H1 (cell line): ENCODE data around the gene SYP. TPM values are rescaled to one million over a fixed set of nuclear protein-coding genes. Genes with fewer than 3 reads are reported as not detected.

ENCODE experiments used
- CTCF ChIA-PET: fragments of 300-600 bp; sonication (Branson Sonifier 250); formaldehyde crosslinking; loops from one replicate; lab custom pipeline; 2021; ENCODE audit not compliant: partially characterized antibody; lab: Charles Lee
- POLR2A ChIA-PET: fragments of 300-600 bp; sonication (Branson Sonifier 250); formaldehyde crosslinking; loops from one replicate; lab custom pipeline; 2021; ENCODE audit warnings: inconsistent platforms; ENCODE audit not compliant: partially characterized antibody; lab: Charles Lee
- DNase-seq, 2 experiments: peaks; one replicate each; pipeline versions ENCODE4 v3.0.0 to v3.0.0-alpha.2; 2010 to 2022; ENCODE audit warnings: low spot score in 2 of 2, low read depth in 1 of 2, mixed read lengths in 1 of 2
- FAIRE-seq: peaks from 2 replicates; lab custom pipeline; 2011; peaks lifted over from hg19 to GRCh38; lab: Jason Lieb, UNC
- H2AFZ ChIP-seq: 2 replicates; pipeline ENCODE4 v1.8.1; 2012; ENCODE audit warnings: low read length, inconsistent platforms
- H2AK5ac ChIP-seq: 2 replicates; pipeline ENCODE4 v1.6.1; 2013; ENCODE audit warnings: low read depth, low read length
- H2BK120ac ChIP-seq: replicated peaks from 2 replicates; pipeline ENCODE3; 2013; ENCODE audit warnings: low read depth, low read length, inconsistent platforms
- H2BK12ac ChIP-seq: 2 replicates; pipeline ENCODE4 v1.6.1; 2013; ENCODE audit warnings: low read depth, low read length
- H2BK15ac ChIP-seq: 2 replicates; pipeline ENCODE4 v1.6.1; 2013; ENCODE audit warnings: low read length
- H2BK20ac ChIP-seq: 2 replicates; pipeline ENCODE4 v1.6.1; 2013; ENCODE audit warnings: low read length
- H2BK5ac ChIP-seq: 2 replicates; pipeline ENCODE4 v1.6.1; 2013; ENCODE audit warnings: low read depth, low read length
- H3K14ac ChIP-seq: 2 replicates; pipeline ENCODE4 v1.6.1; 2013; ENCODE audit warnings: inconsistent platforms; ENCODE audit not compliant: insufficient read length
- H3K18ac ChIP-seq: 2 replicates; pipeline ENCODE4 v1.6.1; 2013; ENCODE audit warnings: low read length; ENCODE audit errors: extremely low read depth
- H3K23ac ChIP-seq: 2 replicates; pipeline ENCODE4 v1.6.1; 2013; ENCODE audit warnings: inconsistent platforms; ENCODE audit not compliant: insufficient read length
- H3K23me2 ChIP-seq: 2 replicates; pipeline ENCODE4 v1.6.1; 2013; ENCODE audit warnings: low read depth, low read length
- H3K27ac ChIP-seq: 2 replicates; pipeline ENCODE4 v1.6.1; 2011; ENCODE audit warnings: low read depth, low read length, inconsistent platforms
- H3K27me3 ChIP-seq, 4 experiments: replicated peaks in 1 of 4; 1 replicate in 1 of 4; 2 replicates in 3 of 4; pipeline versions ENCODE4 v1.6.1 to v1.8.1; 2011 to 2013; ENCODE audit warnings: low read length in 3 of 4, mild to moderate bottlenecking in 3 of 4, inconsistent platforms in 2 of 4, mixed read lengths in 2 of 4, moderate library complexity in 1 of 4; ENCODE audit not compliant: control insufficient read depth in 3 of 4, insufficient read depth in 3 of 4; ENCODE audit errors: extremely low read depth in 1 of 4
- H3K36me3 ChIP-seq, 4 experiments: 2 replicates each; pipeline versions ENCODE4 v1.6.1 to v1.8.1; 2011 to 2013; ENCODE audit warnings: mild to moderate bottlenecking in 4 of 4, low read length in 3 of 4, moderate library complexity in 2 of 4, control low read depth in 1 of 4, inconsistent platforms in 1 of 4; ENCODE audit not compliant: insufficient read depth in 4 of 4, control insufficient read depth in 2 of 4
- H3K4ac ChIP-seq: replicated peaks from 2 replicates; pipeline ENCODE3; 2013; ENCODE audit warnings: low read length, low read depth, mixed read lengths, inconsistent platforms; ENCODE audit not compliant: insufficient read length
- H3K4me1 ChIP-seq, 4 experiments: replicated peaks in 1 of 4; 1 replicate in 1 of 4; 2 replicates in 3 of 4; pipeline versions ENCODE4 v1.6.1 to v1.8.1; 2011 to 2013; ENCODE audit warnings: low read length in 3 of 4, inconsistent platforms in 2 of 4, mixed read lengths in 1 of 4; ENCODE audit not compliant: insufficient read depth in 4 of 4, control insufficient read depth in 3 of 4
- H3K4me2 ChIP-seq, 2 experiments: 2 replicates each; pipeline versions ENCODE4 v1.6.1 to v1.8.1; 2011 to 2013; ENCODE audit warnings: low read depth in 2 of 2, low read length in 2 of 2, control low read depth in 1 of 2, inconsistent platforms in 1 of 2, mild to moderate bottlenecking in 1 of 2; ENCODE audit not compliant: insufficient read depth in 1 of 2
- H3K4me3 ChIP-seq, 4 experiments: fragments of 200-600, 300-600 bp in 1 of 4; sonication (generic), shearing (Covaris generic), sonication (Bioruptor Twin) in 1 of 4; 2 replicates each; pipeline versions ENCODE4 v1.5.1 to v1.8.1; 2011 to 2016; ENCODE audit warnings: low read length in 4 of 4, low read depth in 3 of 4, control low read depth in 2 of 4, inconsistent platforms in 2 of 4, mild to moderate bottlenecking in 2 of 4, mixed read lengths in 1 of 4, moderate library complexity in 1 of 4; ENCODE audit not compliant: insufficient read depth in 2 of 4; ENCODE audit errors: extremely low read depth in 1 of 4
- H3K56ac ChIP-seq: replicated peaks from 2 replicates; pipeline ENCODE3; 2013; ENCODE audit warnings: low read depth, mild to moderate bottlenecking, mixed read lengths, low read length, inconsistent platforms; ENCODE audit not compliant: insufficient read length
- H3K79me1 ChIP-seq: 2 replicates; pipeline ENCODE4 v1.6.1; 2013; ENCODE audit warnings: low read depth, low read length, control low read depth
- H3K79me2 ChIP-seq, 2 experiments: 2 replicates each; pipeline versions ENCODE4 v1.6.1 to v1.8.1; 2012 to 2013; ENCODE audit warnings: low read length in 2 of 2, mild to moderate bottlenecking in 2 of 2, inconsistent platforms in 1 of 2; ENCODE audit not compliant: insufficient read depth in 2 of 2, control insufficient read depth in 1 of 2
- H3K9ac ChIP-seq, 4 experiments: replicated peaks in 1 of 4; 1 replicate in 1 of 4; 2 replicates in 3 of 4; pipeline versions ENCODE4 v1.6.1 to v1.8.1; 2011 to 2013; ENCODE audit warnings: low read depth in 3 of 4, low read length in 3 of 4, control low read depth in 2 of 4, mild to moderate bottlenecking in 2 of 4, moderate library complexity in 2 of 4, inconsistent platforms in 1 of 4; ENCODE audit errors: extremely low read depth in 1 of 4
- H3K9me3 ChIP-seq, 2 experiments: 2 replicates each; pipeline versions ENCODE4 v1.6.1 to v1.8.1; 2012 to 2013; ENCODE audit warnings: mild to moderate bottlenecking in 2 of 2, moderate library complexity in 2 of 2, control low read depth in 1 of 2, inconsistent platforms in 1 of 2, low read depth in 1 of 2, low read length in 1 of 2, mixed read lengths in 1 of 2; ENCODE audit not compliant: insufficient read depth in 2 of 2
- H4K20me1 ChIP-seq, 2 experiments: replicated peaks in 1 of 2; 2 replicates each; pipeline versions ENCODE3 to v1.8.1; 2011 to 2013; ENCODE audit warnings: inconsistent platforms in 2 of 2, low read length in 2 of 2, mild to moderate bottlenecking in 1 of 2; ENCODE audit not compliant: insufficient read depth in 2 of 2, control insufficient read depth in 1 of 2
- H4K5ac ChIP-seq: 2 replicates; pipeline ENCODE4 v1.6.1; 2013; ENCODE audit warnings: low read length, low read depth, mixed read lengths, inconsistent platforms; ENCODE audit not compliant: insufficient read length
- H4K8ac ChIP-seq: 2 replicates; pipeline ENCODE4 v1.8.0; 2013; ENCODE audit warnings: mild to moderate bottlenecking, moderate library complexity, low read length, inconsistent platforms; ENCODE audit not compliant: insufficient read depth; ENCODE audit errors: extremely low read depth
- H4K91ac ChIP-seq: replicated peaks from 2 replicates; pipeline ENCODE3; 2013; ENCODE audit warnings: low read length, mixed read lengths, inconsistent platforms; ENCODE audit not compliant: insufficient read length
- HDAC2 ChIP-seq, 2 experiments: fragments of 300-600 bp in 1 of 2; sonication (generic) in 1 of 2; IDR thresholded peaks; 2 replicates each; pipeline ENCODE4 v1.6.1; 2011 to 2012; ENCODE audit warnings: low read depth in 2 of 2, low read length in 2 of 2, mild to moderate bottlenecking in 2 of 2, moderate library complexity in 2 of 2, borderline replicate concordance in 1 of 2, inconsistent platforms in 1 of 2
- PHF8 ChIP-seq: fragments of 200-600 bp; sonication (generic); conservative IDR thresholded peaks from 2 replicates; pipeline ENCODE4 v1.7.1; 2012; ENCODE audit warnings: low read depth, mild to moderate bottlenecking, inconsistent platforms, low read length, moderate library complexity
- POLR2A ChIP-seq, 2 experiments: IDR thresholded peaks; 1 replicate in 1 of 2; 2 replicates in 1 of 2; pipeline ENCODE4 v1.6.1; 2011; ENCODE audit warnings: low read depth in 2 of 2, low read length in 2 of 2, mild to moderate bottlenecking in 2 of 2; ENCODE audit errors: control extremely low read depth in 1 of 2
- WGBS, 2 experiments: shearing (Covaris generic) in 1 of 2; methylation state at CpG; one replicate each; pipeline versions ENCODE4 v1.1.6 to v1.1.7; 2013 to 2015; ENCODE audit warnings: low lambda C conversion rate in 2 of 2, mixed read lengths in 2 of 2, inconsistent platforms in 1 of 2, low coverage in 1 of 2, missing lambda C conversion rate in 1 of 2; ENCODE audit not compliant: insufficient replicate concordance in 2 of 2, insufficient coverage in 1 of 2, insufficient read length in 1 of 2; ENCODE audit errors: extremely low coverage in 1 of 2, missing lambda C conversion rate in 1 of 2; 5-methylcytosine and 5-hydroxymethylcytosine counted together
- polyA plus RNA-seq, 7 experiments: library from polyadenylated mRNA; depleted of rRNA in 3 of 7; stranded (reverse) in 5 of 7; unstranded in 2 of 7; fragments of >200 nt in 5 of 7; fragments of 200-250 nt in 2 of 7; gene quantifications; 1 replicate in 5 of 7; 2 replicates in 1 of 7; 4 replicates in 1 of 7; pipeline versions ENCODE4 v1.2.1 to v1.2.3, GENCODE V29; 2011 to 2013; ENCODE audit warnings: missing spikeins in 2 of 7, mixed read lengths in 2 of 7
- total RNA-seq: library from RNA; stranded (reverse); fragmentation: NEBNext Ultra II Directional; extraction: Animal tissue kit (Norgen Biotek cat#: 25700); gene quantifications from 2 replicates; pipeline ENCODE4 v1.2.1, GENCODE V29; 2021

The SYP gene
- total and polyA plus RNA-seq, 2 of the 8 experiments (the other 6 are each of a cell fraction or from before 2014, with no cell fraction given), result 4.3 to 10.8 TPM

GRCh38 chrX:49214996-49215526 lies 15.1 kb upstream of the SYP start:
- no peaks in the 10 kb centered on the region for H3K27me3 ChIP-seq
- no peak overlapping the region for H4K8ac ChIP-seq
- no peak overlapping the region for H4K91ac ChIP-seq
- no peaks in the 10 kb centered on the region for H3K79me1 ChIP-seq
- no peak overlapping the region for H3K23ac ChIP-seq
- no peaks in the 10 kb centered on the region for H3K23me2 ChIP-seq
- ChIA-PET POLR2A (no interaction called here), CTCF (no interaction called here)
- no peak overlapping the region for H3K56ac ChIP-seq
- no peak overlapping the region for H3K4me2 ChIP-seq
- H2BK20ac ChIP-seq, result no peak overlapping the region
- H3K79me2 ChIP-seq, result no peaks in the 10 kb centered on the region
- H4K20me1 ChIP-seq, result no peaks in the 10 kb centered on the region
- H2AK5ac ChIP-seq, result no peak overlapping the region
- H3K9me3 ChIP-seq, result no peaks in the 10 kb centered on the region
- 0 out of 7 replicates have a peak, but pooled peaks cover 0 to under 1% (median 0%) of the 10 kb centered on the region in 4 experiments for H3K4me1 ChIP-seq
- no peak overlapping the region for H4K5ac ChIP-seq
- H3K14ac ChIP-seq, result no peak overlapping the region
- no peak for FAIRE-seq
- no peak overlapping the region for H2AFZ ChIP-seq
- H3K36me3 ChIP-seq, result no peaks in the 10 kb centered on the region
- no peak overlapping the region for H2BK12ac ChIP-seq
- H3K18ac ChIP-seq, result no peak overlapping the region
- H3K4me3 ChIP-seq, result no peak overlapping the region
- no peak for DNase-seq
- H2BK120ac ChIP-seq, result no peak overlapping the region
- no peak overlapping the region for H2BK15ac ChIP-seq
- no peak overlapping the region for H3K9ac ChIP-seq
- H3K4ac ChIP-seq, result no peak overlapping the region
- 90% methylated on average over 14 of the region's 14 CpGs; no CpG with 5 or more reads in 1 of the 2 experiments for WGBS, 2 experiments
- no peak overlapping the region for H3K27ac ChIP-seq
- H2BK5ac ChIP-seq, result no peak overlapping the region
- TF ChIP-seq HDAC2 (IDR thresholded peaks at IDR 0.05; ENCODE audit: borderline replicate concordance in 1 of 2, low read depth in 2 of 2, low read length in 2 of 2) (no peak), PHF8 (no peak), POLR2A (IDR thresholded peaks at IDR 0.05; ENCODE audit: control extremely low read depth in 1 of 2, low read depth in 2 of 2, low read length in 2 of 2) (no peak)
